ENCODE data around the gene POLK.

- TF ChIP-seq RAD21 (IDR thresholded peaks at IDR 0.05 in 1 of 2, conservative IDR thresholded peaks at IDR 0.05 in 1 of 2; ENCODE audit: low read depth in 2 of 2, low read length in 2 of 2) (no peak), CTCF (IDR thresholded peaks at IDR 0.05; ENCODE audit: control extremely low read depth in 1 of 3, insufficient read depth in 1 of 3, low read depth in 1 of 3, low read length in 3 of 3) (no peak), GTF2F1 (IDR thresholded peaks at IDR 0.05; ENCODE audit: borderline replicate concordance, low read depth, low read length) (no peak), TEAD4 (IDR thresholded peaks at IDR 0.05; ENCODE audit: low read depth, low read length) (no peak), SP1 (IDR thresholded peaks at IDR 0.05; ENCODE audit: low read depth, low read length) (no peak), PHF8 (conservative IDR thresholded peaks at IDR 0.05; ENCODE audit: low read depth, low read length) (no peak), FOSL1 (IDR thresholded peaks at IDR 0.05; ENCODE audit: insufficient read depth, low read depth, low read length) (no peak), POLR2AphosphoS5 (IDR thresholded peaks at IDR 0.05; ENCODE audit: low read depth, low read length) (no peak), EZH2 (IDR thresholded peaks at IDR 0.05; ENCODE audit: low read depth, low read length, severe bottlenecking) (no peak)
Measured at GRCh38 chr5:75532190-75532589, 20.5 kb downstream of the POLK start.
